HL-60 (cell line): ENCODE measurements around the gene RPUSD3.

Source experiments
- CTCF ChIP-seq: IDR thresholded peaks from one replicate; pipeline ENCODE4 v1.5.1; 2011; ENCODE audit warnings: low read length, control low read depth, inconsistent platforms; ENCODE audit not compliant: insufficient read depth
- GABPA ChIP-seq: IDR thresholded peaks from 2 replicates; pipeline ENCODE4 v1.6.1; 2012; ENCODE audit warnings: low read depth
- POLR2AphosphoS5 ChIP-seq: IDR thresholded peaks from 2 replicates; pipeline ENCODE4 v1.6.1; 2012; ENCODE audit warnings: low read depth
- REST ChIP-seq: IDR thresholded peaks from 2 replicates; pipeline ENCODE4 v1.6.1; 2012; ENCODE audit warnings: low read depth; ENCODE audit not compliant: insufficient replicate concordance
- SPI1 ChIP-seq: IDR thresholded peaks from 2 replicates; pipeline ENCODE4 v1.6.1; 2012; ENCODE audit warnings: low read depth, mild to moderate bottlenecking, borderline replicate concordance

GRCh38 chr3:9810433-9810770, 33.4 kb downstream of the RPUSD3 start:
- no peak for TF ChIP-seq CTCF
- TF ChIP-seq REST, result no peak
- no peak for TF ChIP-seq POLR2AphosphoS5
- TF ChIP-seq GABPA, result no peak
- TF ChIP-seq SPI1, result no peak
